ENCODE measurements around the gene NTM.

Gene NTM

GRCh38 chr11:131658952-131659351 is 288.5 kb downstream of the NTM start:
- Histone ChIP-seq H3K36me3 (ENCODE audit: insufficient read depth, low read length) (no peaks in the 10 kb centered on the region), H3K4me3 (no peak overlapping the region), H3K9me3 (ENCODE audit: low read depth, low read length) (no peaks in the 10 kb centered on the region), H3K27ac (no peak overlapping the region), H3K9ac (ENCODE audit: insufficient read length) (no peak overlapping the region)
- no peak for DNase-seq (ENCODE audit: low read depth, low spot score)
- TF ChIP-seq POLR2AphosphoS5 (IDR thresholded peaks at IDR 0.05; ENCODE audit: borderline replicate concordance, low read depth, low read length) (no peak), FOXP2 (optimal IDR thresholded peaks at IDR 0.05; ENCODE audit: control extremely low read depth, extremely low read length, insufficient read depth) (no peak), EZH2 (IDR thresholded peaks at IDR 0.05) (no peak)

GRCh38 chr11:131659931-131660330 is 289.5 kb downstream of the NTM start:
- Histone ChIP-seq H3K9ac (ENCODE audit: insufficient read length) (no peak overlapping the region), H3K9me3 (ENCODE audit: low read depth, low read length) (no peaks in the 10 kb centered on the region), H3K27ac (no peak overlapping the region), H3K36me3 (ENCODE audit: insufficient read depth, low read length) (no peaks in the 10 kb centered on the region), H3K4me3 (no peak overlapping the region)
- TF ChIP-seq FOXP2 (optimal IDR thresholded peaks at IDR 0.05; ENCODE audit: control extremely low read depth, extremely low read length, insufficient read depth) = no peak
- no peak for TF ChIP-seq POLR2AphosphoS5 (IDR thresholded peaks at IDR 0.05; ENCODE audit: borderline replicate concordance, low read depth, low read length)
- no peak for TF ChIP-seq EZH2 (IDR thresholded peaks at IDR 0.05)
- DNase-seq (ENCODE audit: low read depth, low spot score) = no peak

- Histone ChIP-seq H3K4me3 (no peak overlapping the region), H3K9me3 (ENCODE audit: low read depth, low read length) (no peaks in the 10 kb centered on the region), H3K9ac (ENCODE audit: insufficient read length) (no peak overlapping the region), H3K27ac (no peak overlapping the region), H3K36me3 (ENCODE audit: insufficient read depth, low read length) (no peaks in the 10 kb centered on the region)
- DNase-seq (ENCODE audit: low read depth, low spot score) = no peak
- TF ChIP-seq FOXP2 (optimal IDR thresholded peaks at IDR 0.05; ENCODE audit: control extremely low read depth, extremely low read length, insufficient read depth) (no peak), POLR2AphosphoS5 (IDR thresholded peaks at IDR 0.05; ENCODE audit: borderline replicate concordance, low read depth, low read length) (no peak), EZH2 (IDR thresholded peaks at IDR 0.05) (no peak)
Measured at GRCh38 chr11:131661132-131661531, 290.7 kb downstream of the NTM start.

- H3K9me3 ChIP-seq (ENCODE audit: low read depth, low read length) = no peaks in the 10 kb centered on the region
- H3K9ac ChIP-seq (ENCODE audit: insufficient read length) = no peak overlapping the region
- no peak for DNase-seq (ENCODE audit: low read depth, low spot score)
- H3K36me3 ChIP-seq (ENCODE audit: insufficient read depth, low read length) = no peaks in the 10 kb centered on the region
- no peak overlapping the region for H3K27ac ChIP-seq
- TF ChIP-seq POLR2AphosphoS5 (IDR thresholded peaks at IDR 0.05; ENCODE audit: borderline replicate concordance, low read depth, low read length) (no peak), EZH2 (IDR thresholded peaks at IDR 0.05) (no peak), FOXP2 (optimal IDR thresholded peaks at IDR 0.05; ENCODE audit: control extremely low read depth, extremely low read length, insufficient read depth) (no peak)
- H3K4me3 ChIP-seq = no peak overlapping the region
Measured at GRCh38 chr11:131662317-131662972, 292.0 kb downstream of the NTM start.

- Histone ChIP-seq H3K9me3 (ENCODE audit: low read depth, low read length) (no peaks in the 10 kb centered on the region), H3K36me3 (ENCODE audit: insufficient read depth, low read length) (no peaks in the 10 kb centered on the region), H3K4me3 (no peak overlapping the region), H3K9ac (ENCODE audit: insufficient read length) (no peak overlapping the region), H3K27ac (no peak overlapping the region)
- no peak for DNase-seq (ENCODE audit: low read depth, low spot score)
- TF ChIP-seq POLR2AphosphoS5 (IDR thresholded peaks at IDR 0.05; ENCODE audit: borderline replicate concordance, low read depth, low read length) (no peak), EZH2 (IDR thresholded peaks at IDR 0.05) (no peak), FOXP2 (optimal IDR thresholded peaks at IDR 0.05; ENCODE audit: control extremely low read depth, extremely low read length, insufficient read depth) (no peak)
Measured at GRCh38 chr11:131662993-131663392, 292.6 kb downstream of the NTM start.

- TF ChIP-seq POLR2AphosphoS5 (IDR thresholded peaks at IDR 0.05; ENCODE audit: borderline replicate concordance, low read depth, low read length) (no peak), EZH2 (IDR thresholded peaks at IDR 0.05) (no peak), FOXP2 (optimal IDR thresholded peaks at IDR 0.05; ENCODE audit: control extremely low read depth, extremely low read length, insufficient read depth) (no peak)
- H3K4me3 ChIP-seq = no peak overlapping the region
- no peaks in the 10 kb centered on the region for H3K9me3 ChIP-seq (ENCODE audit: low read depth, low read length)
- DNase-seq (ENCODE audit: low read depth, low spot score) = no peak
- H3K9ac ChIP-seq (ENCODE audit: insufficient read length) = no peak overlapping the region
- H3K36me3 ChIP-seq (ENCODE audit: insufficient read depth, low read length) = no peaks in the 10 kb centered on the region
- H3K27ac ChIP-seq = no peak overlapping the region
Measured at GRCh38 chr11:131663405-131664200, 293.2 kb downstream of the NTM start.

- DNase-seq (ENCODE audit: low read depth, low spot score) = no peak
- no peak overlapping the region for H3K9ac ChIP-seq (ENCODE audit: insufficient read length)
- TF ChIP-seq EZH2 (IDR thresholded peaks at IDR 0.05) (no peak), POLR2AphosphoS5 (IDR thresholded peaks at IDR 0.05; ENCODE audit: borderline replicate concordance, low read depth, low read length) (no peak), FOXP2 (optimal IDR thresholded peaks at IDR 0.05; ENCODE audit: control extremely low read depth, extremely low read length, insufficient read depth) (no peak)
- H3K9me3 ChIP-seq (ENCODE audit: low read depth, low read length) = no peaks in the 10 kb centered on the region
- no peaks in the 10 kb centered on the region for H3K36me3 ChIP-seq (ENCODE audit: insufficient read depth, low read length)
- no peak overlapping the region for H3K27ac ChIP-seq
- no peak overlapping the region for H3K4me3 ChIP-seq
Measured at GRCh38 chr11:131664293-131664692, 293.9 kb downstream of the NTM start.

GRCh38 chr11:131664816-131665215 is 294.4 kb downstream of the NTM start:
- TF ChIP-seq FOXP2 (optimal IDR thresholded peaks at IDR 0.05; ENCODE audit: control extremely low read depth, extremely low read length, insufficient read depth) (no peak), POLR2AphosphoS5 (IDR thresholded peaks at IDR 0.05; ENCODE audit: borderline replicate concordance, low read depth, low read length) (no peak), EZH2 (IDR thresholded peaks at IDR 0.05) (no peak)
- Histone ChIP-seq H3K9me3 (ENCODE audit: low read depth, low read length) (no peaks in the 10 kb centered on the region), H3K36me3 (ENCODE audit: insufficient read depth, low read length) (no peaks in the 10 kb centered on the region), H3K4me3 (no peak overlapping the region), H3K27ac (no peak overlapping the region), H3K9ac (ENCODE audit: insufficient read length) (no peak overlapping the region)
- no peak for DNase-seq (ENCODE audit: low read depth, low spot score)
